ENCODE data around the gene DAZAP2. TPM values are rescaled to one million over a fixed set of nuclear protein-coding genes. Genes with fewer than 3 reads are reported as not detected.

DAZAP2 gene
- total and polyA plus RNA-seq, 2 of the 13 experiments (the other 11 are each of a cell fraction or from before 2014, with no cell fraction given): 64.5 to 222 TPM

- TF ChIP-seq ZNF24 (IDR thresholded peaks at IDR 0.05) (no peak), E2F5 (CRISPR knock-in tag; conservative IDR thresholded peaks at IDR 0.05) (no peak), ZFP36L2 (CRISPR knock-in tag; IDR thresholded peaks at IDR 0.05) (no peak), ZBTB21 (CRISPR knock-in tag; IDR thresholded peaks at IDR 0.05) (no peak), EHMT2 (IDR thresholded peaks at IDR 0.05; ENCODE audit: borderline replicate concordance, low read depth, low read length) (no peak), ZNF619 (CRISPR knock-in tag; IDR thresholded peaks at IDR 0.05) (no peak; the same call in 1 of the 2 replicates), RCOR2 (CRISPR knock-in tag; IDR thresholded peaks at IDR 0.05) (no peak), ERF (CRISPR knock-in tag; IDR thresholded peaks at IDR 0.05) (no peak; the same call in 1 of the 2 replicates), ZNF138 (CRISPR knock-in tag; IDR thresholded peaks at IDR 0.05; ENCODE audit: low read depth) (no peak; the same call in 1 of the 2 replicates), POLR2AphosphoS2 (IDR thresholded peaks at IDR 0.05; ENCODE audit: low read depth, low read length) (0 out of 2 replicates have a peak, but pooled peaks have one; percentile 39), KDM2A (CRISPR knock-in tag; IDR thresholded peaks at IDR 0.05; ENCODE audit: borderline replicate concordance, low read depth) (peak; percentile 75; the same call in 1 of the 2 replicates), TBX2 (CRISPR knock-in tag; IDR thresholded peaks at IDR 0.05; ENCODE audit: borderline replicate concordance) (peak; percentile 47; the same call in 1 of the 2 replicates), CENPBD1 (CRISPR knock-in tag; IDR thresholded peaks at IDR 0.05; ENCODE audit: borderline replicate concordance, low read depth) (no peak), KLF15 (CRISPR knock-in tag; IDR thresholded peaks at IDR 0.05; ENCODE audit: borderline replicate concordance) (peak; percentile 66; the same call in 1 of the 2 replicates), THAP7 (CRISPR knock-in tag; IDR thresholded peaks at IDR 0.05) (no peak), SETDB1 (CRISPR knock-in tag; IDR thresholded peaks at IDR 0.05; ENCODE audit: borderline replicate concordance) (no peak), ZNF550 (CRISPR knock-in tag; IDR thresholded peaks at IDR 0.05; ENCODE audit: borderline replicate concordance) (no peak), FUBP1 (CRISPR knock-in tag; IDR thresholded peaks at IDR 0.05; ENCODE audit: borderline replicate concordance) (no peak), HNRNPL (IDR thresholded peaks at IDR 0.05; ENCODE audit: low read depth, low read length) (peak; percentile 78), ZBTB1 (CRISPR knock-in tag; IDR thresholded peaks at IDR 0.05; ENCODE audit: borderline replicate concordance) (no peak), MED13 (CRISPR knock-in tag; IDR thresholded peaks at IDR 0.05) (0 out of 2 replicates have a peak, but pooled peaks have one; percentile 30), ZNF329 (CRISPR knock-in tag; IDR thresholded peaks at IDR 0.05; ENCODE audit: low read depth) (no peak), RBAK (CRISPR knock-in tag; IDR thresholded peaks at IDR 0.05) (no peak), ZNF513 (CRISPR knock-in tag; conservative IDR thresholded peaks at IDR 0.05) (0 out of 2 replicates have a peak, but pooled peaks have one; percentile 51), NFRKB (IDR thresholded peaks at IDR 0.05) (no peak)
Observed at GRCh38 chr12:51238510-51239334, at the start of gene DAZAP2 (continued).

Data from HepG2 (cell line).